T47D (cell line): ENCODE measurements around the gene NDOR1.

ENCODE experiments used
- DNase-seq, 2 experiments: peaks; one replicate each; pipeline versions ENCODE4 v3.0.0 to v3.0.0-alpha.2; 2011 to 2012; ENCODE audit warnings: low read depth in 1 of 2, low spot score in 1 of 2
- JUND ChIP-seq: IDR thresholded peaks from 2 replicates; pipeline ENCODE4 v1.6.1; 2012; ENCODE audit warnings: low read depth
- in situ Hi-C: cut with HindIII; loops from 2 replicates; pipeline ENCODE4 v1.10.0; 2016; ENCODE audit warnings: low sequenced_read_pairs, low pct_unique_long_range_greater_than_20kb

NDOR1 gene

DNA sequence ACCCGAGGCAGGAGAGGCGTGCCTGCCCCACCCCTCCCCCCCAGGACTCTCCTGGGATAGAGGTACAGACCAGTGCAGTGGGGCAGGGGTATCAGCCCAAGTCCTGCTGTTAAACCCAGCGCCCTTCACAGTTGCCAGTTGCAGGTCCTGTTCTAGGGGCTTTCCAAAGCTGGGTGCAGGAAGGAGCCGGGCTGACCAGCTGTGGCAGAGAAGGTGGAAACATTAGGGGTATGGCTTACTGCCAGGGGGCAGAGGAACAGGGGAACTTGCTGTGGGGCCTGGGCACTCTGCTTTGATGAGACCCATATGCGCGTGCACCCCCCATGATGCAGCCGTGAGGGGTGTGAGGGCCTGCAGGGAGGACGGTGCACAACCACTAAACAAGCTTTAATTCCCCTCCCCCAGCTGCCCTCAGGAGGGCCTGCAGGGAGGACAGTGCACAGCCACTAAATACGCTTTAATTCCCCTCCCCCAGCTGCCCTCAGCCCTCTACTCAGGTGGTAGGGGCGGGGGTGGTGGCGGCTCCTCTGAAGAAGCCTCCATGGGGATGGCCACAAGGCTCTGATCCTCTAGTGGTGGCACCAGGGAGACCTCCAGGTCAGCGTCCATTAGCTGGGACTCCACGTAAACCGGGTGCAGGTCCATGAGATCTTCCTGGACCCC lies 34.9 kb upstream of the NDOR1 start:
- in situ Hi-C loops: no loop called here
- TF ChIP-seq JUND: no peak
- no peak for DNase-seq

DNA sequence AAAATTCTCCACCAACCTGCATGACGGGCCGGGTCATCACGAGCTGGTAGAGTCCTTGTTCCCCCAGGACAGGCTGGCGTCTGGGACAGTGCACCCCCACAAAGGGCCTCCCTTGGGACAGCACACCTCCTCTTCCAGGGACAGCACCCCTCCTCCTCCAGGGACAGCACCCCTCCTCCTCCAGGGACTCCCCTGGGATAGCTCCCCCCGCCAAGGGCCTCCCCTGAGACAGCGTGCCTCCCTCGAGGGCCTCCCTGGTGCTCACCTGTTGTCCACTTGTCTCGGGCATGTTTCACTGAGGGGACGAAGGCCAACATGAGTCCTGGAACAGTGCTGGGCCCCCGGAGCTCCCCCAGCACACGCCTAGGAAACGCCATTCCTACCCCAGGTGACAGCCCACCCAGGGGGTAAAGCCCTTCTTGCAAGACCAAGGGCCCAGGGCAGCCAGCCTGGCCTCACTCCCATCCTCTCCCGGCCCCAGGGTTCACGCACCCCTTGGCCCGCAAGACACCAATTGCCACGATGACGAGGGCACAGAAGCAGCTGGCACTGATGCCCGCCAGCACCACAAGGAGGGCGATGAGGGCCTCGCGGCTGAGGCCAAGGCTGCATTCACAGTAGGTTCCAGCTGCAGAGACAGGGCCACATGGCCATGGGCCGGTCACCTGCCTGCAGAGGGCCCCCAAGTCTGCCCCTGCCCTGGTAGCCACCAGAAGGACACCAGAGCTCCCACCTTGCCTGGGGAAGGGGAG lies 34.2 kb upstream of the NDOR1 start:
- in situ Hi-C loops: no loop called here
- no peak for DNase-seq
- TF ChIP-seq JUND: no peak

GRCh38 chr9:137172901-137173795 lies 32.4 kb upstream of the NDOR1 start:
- no peak for TF ChIP-seq JUND
- in situ Hi-C loops: no loop called here

GRCh38 chr9:137173796-137174664 lies 31.5 kb upstream of the NDOR1 start:
- DNase-seq: peak in 1 of 2 experiments; percentile 36
- no peak for TF ChIP-seq JUND
- in situ Hi-C loops: no loop called here

More at GRCh38 chr9:137172901-137173795, 32.4 kb upstream of the NDOR1 start:
- peak; percentile 96 to 99 for DNase-seq

GRCh38 chr9:137174722-137175293 lies 30.7 kb upstream of the NDOR1 start:
- peak in 1 of 2 experiments; percentile 83 for DNase-seq
- in situ Hi-C loops: no loop called here
- TF ChIP-seq JUND: no peak

GRCh38 chr9:137175345-137175961 lies 30.0 kb upstream of the NDOR1 start:
- in situ Hi-C loops: no loop called here
- TF ChIP-seq JUND: no peak
- DNase-seq: no peak

DNA sequence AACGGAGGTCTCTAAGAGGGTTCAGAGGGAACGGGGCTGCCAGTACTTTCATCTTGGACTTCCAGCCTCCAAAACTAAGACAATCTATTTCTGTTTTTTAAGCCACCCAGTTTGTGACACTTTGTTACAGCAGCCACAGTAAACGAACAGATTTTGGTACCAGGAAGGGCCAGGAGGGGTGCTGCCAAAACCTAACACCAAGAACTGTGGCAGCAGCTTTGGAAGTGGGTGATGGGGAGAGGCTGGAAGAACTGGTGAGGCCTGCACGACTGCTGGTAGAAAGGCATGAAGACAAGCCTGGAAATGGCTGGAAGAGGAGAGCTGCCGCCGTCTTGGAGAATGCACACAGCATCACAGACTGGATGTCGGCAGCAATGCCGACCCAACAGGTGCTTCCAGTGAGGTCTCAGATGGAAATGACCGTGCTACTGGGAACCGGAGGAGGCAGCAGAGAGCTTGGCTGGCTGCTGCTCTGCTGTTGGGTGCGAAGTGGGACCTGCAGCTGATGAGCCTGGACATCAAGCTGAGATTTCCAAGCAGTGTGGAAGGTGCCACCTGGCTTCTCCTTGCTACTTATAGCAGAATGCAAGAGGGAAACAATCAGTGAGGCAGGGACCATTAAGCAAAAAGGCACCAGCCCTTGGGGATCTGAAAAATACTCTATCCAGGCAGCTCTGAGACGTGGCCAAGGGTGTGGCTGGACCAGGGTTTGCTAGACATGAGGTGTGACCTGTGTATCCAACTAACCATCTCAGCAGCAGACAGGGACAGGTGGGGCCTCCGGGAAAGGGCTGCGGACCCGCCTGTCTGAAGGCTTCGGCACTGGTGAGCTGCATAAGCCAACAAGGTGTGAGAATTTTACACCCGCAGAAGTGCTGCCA lies 29.0 kb upstream of the NDOR1 start:
- in situ Hi-C loops: no loop called here
- TF ChIP-seq JUND: no peak
- DNase-seq: peak; percentile 91 to 98

DNA sequence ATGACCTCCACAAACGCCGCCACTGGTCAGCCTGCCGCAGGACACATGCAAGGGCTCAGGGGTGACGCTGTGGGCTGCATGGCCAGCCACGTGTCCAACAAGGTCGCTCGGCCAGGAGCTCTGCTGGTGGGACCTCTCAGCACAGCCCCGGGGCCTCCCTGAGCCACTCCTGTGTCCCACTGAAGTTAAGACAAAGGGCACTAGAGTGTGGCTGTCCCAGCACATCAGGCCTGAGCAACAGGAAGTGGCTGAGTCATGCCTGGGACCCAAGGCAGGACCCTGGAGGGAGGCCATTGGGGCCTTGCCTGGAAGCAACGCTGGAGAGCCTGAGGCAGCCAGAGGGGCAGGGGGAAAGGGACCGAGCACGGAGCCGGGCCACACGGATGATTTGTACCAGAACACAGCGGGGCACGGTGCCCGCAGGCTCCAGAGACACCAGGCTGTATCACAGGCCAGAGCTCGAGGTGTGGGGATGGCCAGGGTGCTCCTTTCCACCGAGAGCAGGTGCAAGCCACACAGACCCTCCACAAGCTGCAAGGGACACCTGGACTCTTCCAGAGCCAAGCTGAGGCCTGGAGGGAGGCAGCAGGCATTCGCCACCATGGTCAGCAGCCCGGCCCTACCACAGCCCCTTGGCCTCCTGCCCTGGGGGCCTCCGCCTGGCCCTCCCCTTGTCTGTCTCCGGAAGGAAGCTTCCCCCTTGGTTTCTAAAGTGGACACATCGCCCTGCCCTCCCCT lies 27.1 kb upstream of the NDOR1 start:
- in situ Hi-C loops: no loop called here
- no peak for DNase-seq
- TF ChIP-seq JUND: no peak

- no peak for TF ChIP-seq JUND
- in situ Hi-C loops: no loop called here
- no peak for DNase-seq
Observed at GRCh38 chr9:137178939-137179630, 26.4 kb upstream of the NDOR1 start.
